ENCODE results near the gene SDK1. TPM values are rescaled to one million over a fixed set of nuclear protein-coding genes. Genes with fewer than 3 reads are reported as not detected.

The SDK1 gene
- total and polyA plus RNA-seq, 10 of the 15 experiments (the other 5 are each of a cell fraction or from before 2014, with no cell fraction given): 0.14 to 0.33 TPM; not detected in 8

- FAIRE-seq (no peak), ATAC-seq (no peak), DNase-seq (ENCODE audit: low read depth, low spot score) (no peak)
- Histone ChIP-seq H2AFZ (ENCODE audit: control insufficient read depth, low read depth, low read length) (no peak overlapping the region), H3K36me3 (ENCODE audit: control insufficient read depth in 2 of 2, insufficient read depth in 2 of 2, low read length in 1 of 2) (no peaks in the 10 kb centered on the region), H3K9ac (ENCODE audit: control insufficient read depth, insufficient read depth, low read length) (no peak overlapping the region), H4K20me1 (ENCODE audit: control insufficient read depth, insufficient read depth) (no peaks in the 10 kb centered on the region), H3K79me2 (ENCODE audit: control insufficient read depth, insufficient read depth, low read length) (no peaks in the 10 kb centered on the region), H3K27me3 (replicated peaks in 1 of 2; ENCODE audit: control insufficient read depth in 2 of 2, insufficient read depth in 2 of 2, low read length in 1 of 2) (no peaks in the 10 kb centered on the region), H3K4me1 (ENCODE audit: control insufficient read depth, insufficient read depth, low read length) (no peaks in the 10 kb centered on the region), H3K4me3 (no peak overlapping the region), H3K27ac (ENCODE audit: control insufficient read depth, insufficient read depth) (no peak overlapping the region), H3K4me2 (ENCODE audit: control insufficient read depth, insufficient read depth) (no peak overlapping the region), H3K9me3 (replicated peaks; ENCODE audit: control insufficient read depth, insufficient read depth, low read length) (no peaks in the 10 kb centered on the region; the same call in 2 of the 3 replicates)
- ChIA-PET SMC1A (ENCODE audit: uncharacterized antibody, unreplicated experiment) (no interaction called here), RAD21 (ENCODE audit: unreplicated experiment) (no interaction called here), CTCF (no interaction called here), POLR2A (no interaction called here)
- WGBS (ENCODE audit: insufficient coverage, insufficient replicate concordance, low lambda C conversion rate, missing lambda C conversion rate): 41% methylated on average over 7 of the region's 7 CpGs
- BruUV-seq (replicated peaks): no TSS peak
- intact Hi-C loops (cut with micrococcal nuclease; ENCODE audit: unreplicated experiment) (no loop called here), in situ Hi-C loops (cut with MboI) (no loop called here)
- no peak for TF ChIP-seq CBFB (IDR thresholded peaks at IDR 0.05; ENCODE audit: low read depth)
Measured at GRCh38 chr7:3655635-3656034, 354.6 kb downstream of the SDK1 start.

- in situ Hi-C loops (cut with MboI) (no loop called here), intact Hi-C loops (cut with micrococcal nuclease; ENCODE audit: unreplicated experiment) (no loop called here)
- Histone ChIP-seq H2AFZ (ENCODE audit: control insufficient read depth, low read depth, low read length) (no peak overlapping the region), H3K27ac (ENCODE audit: control insufficient read depth, insufficient read depth) (no peak overlapping the region), H3K27me3 (replicated peaks in 1 of 2; ENCODE audit: control insufficient read depth in 2 of 2, insufficient read depth in 2 of 2, low read length in 1 of 2) (no peaks in the 10 kb centered on the region), H4K20me1 (ENCODE audit: control insufficient read depth, insufficient read depth) (no peaks in the 10 kb centered on the region), H3K4me2 (ENCODE audit: control insufficient read depth, insufficient read depth) (no peak overlapping the region), H3K36me3 (ENCODE audit: control insufficient read depth in 2 of 2, insufficient read depth in 2 of 2, low read length in 1 of 2) (no peaks in the 10 kb centered on the region), H3K79me2 (ENCODE audit: control insufficient read depth, insufficient read depth, low read length) (no peaks in the 10 kb centered on the region), H3K9ac (ENCODE audit: control insufficient read depth, insufficient read depth, low read length) (no peak overlapping the region), H3K9me3 (replicated peaks; ENCODE audit: control insufficient read depth, insufficient read depth, low read length) (no peaks in the 10 kb centered on the region; the same call in 2 of the 3 replicates), H3K4me3 (no peak overlapping the region), H3K4me1 (ENCODE audit: control insufficient read depth, insufficient read depth, low read length) (no peaks in the 10 kb centered on the region)
- no TSS peak for BruUV-seq (replicated peaks)
- RAD21 ChIA-PET (ENCODE audit: unreplicated experiment): no interaction called here
- no peak for ATAC-seq
- CTCF ChIA-PET: no interaction called here
- SMC1A ChIA-PET (ENCODE audit: uncharacterized antibody, unreplicated experiment): no interaction called here
- 41% methylated on average over 6 of the region's 6 CpGs for WGBS (ENCODE audit: insufficient coverage, insufficient replicate concordance, low lambda C conversion rate, missing lambda C conversion rate)
- TF ChIP-seq HDGF (IDR thresholded peaks at IDR 0.05): no peak
- TF ChIP-seq NR2C2 (IDR thresholded peaks at IDR 0.05; ENCODE audit: borderline replicate concordance, control insufficient read depth, insufficient read length, low read depth): no peak
- no peak for TF ChIP-seq SP1 (IDR thresholded peaks at IDR 0.05; ENCODE audit: low read depth, low read length)
- TF ChIP-seq SKIL (IDR thresholded peaks at IDR 0.05; ENCODE audit: low read depth, poor library complexity, severe bottlenecking): no peak
- TF ChIP-seq TARDBP (IDR thresholded peaks at IDR 0.05; ENCODE audit: borderline replicate concordance): no peak
- TF ChIP-seq ZZZ3 (IDR thresholded peaks at IDR 0.05; ENCODE audit: control insufficient read depth, insufficient read length, low read depth): no peak
- no peak for TF ChIP-seq EP300 (IDR thresholded peaks at IDR 0.05; ENCODE audit: borderline replicate concordance in 1 of 2, control insufficient read depth in 1 of 2, low read depth in 2 of 2, low read length in 2 of 2)
- no peak for TF ChIP-seq E4F1 (IDR thresholded peaks at IDR 0.05; ENCODE audit: borderline replicate concordance, partially characterized antibody)
- TF ChIP-seq RB1 (IDR thresholded peaks at IDR 0.05; ENCODE audit: borderline replicate concordance): no peak
- no peak for TF ChIP-seq PAX8 (IDR thresholded peaks at IDR 0.05)
- no peak for TF ChIP-seq SMAD1 (IDR thresholded peaks at IDR 0.05; ENCODE audit: low read depth, partially characterized antibody)
- no peak for TF ChIP-seq YY1 (IDR thresholded peaks at IDR 0.05; ENCODE audit: low read depth, low read length)
- no peak for TF ChIP-seq BCL11A (IDR thresholded peaks at IDR 0.05; ENCODE audit: low read depth, low read length)
- TF ChIP-seq ZNF217 (IDR thresholded peaks at IDR 0.05): no peak
- FAIRE-seq: no peak
- no peak for DNase-seq (ENCODE audit: low read depth, low spot score)
- POLR2A ChIA-PET: no interaction called here
Measured at GRCh38 chr7:3657206-3657605, 356.2 kb downstream of the SDK1 start.

Data from GM12878 (cell line).